Neutrophil (primary cell): Measurements from ENCODE around the gene SERPINA12.

Source experiments
- H3K27ac ChIP-seq: fragments of 200-600 bp; sonication (generic); 2 replicates; pipeline ENCODE4 v1.5.1; 2016; ENCODE audit warnings: mild to moderate bottlenecking, moderate library complexity
- H3K27me3 ChIP-seq: fragments of 200-600 bp; sonication (generic); 2 replicates; pipeline ENCODE4 v1.6.0; 2016; ENCODE audit warnings: mild to moderate bottlenecking
- H3K36me3 ChIP-seq: fragments of 200-600 bp; sonication (generic); 2 replicates; pipeline ENCODE4 v1.5.1; 2017
- H3K4me1 ChIP-seq, 2 experiments: fragments of 200-600 bp in 1 of 2; sonication (generic) in 1 of 2; 1 replicate in 1 of 2; 2 replicates in 1 of 2; pipeline versions ENCODE4 v1.5.1 to v1.6.1; 2013 to 2016; ENCODE audit warnings: low read depth in 1 of 2, low read length in 1 of 2, mild to moderate bottlenecking in 1 of 2, moderate library complexity in 1 of 2; ENCODE audit not compliant: control insufficient read depth in 1 of 2, insufficient read depth in 1 of 2
- H3K4me3 ChIP-seq, 2 experiments: fragments of 200-600 bp in 1 of 2; sonication (generic) in 1 of 2; 1 replicate in 1 of 2; 2 replicates in 1 of 2; pipeline ENCODE4 v1.5.1; 2013 to 2016; ENCODE audit warnings: low read depth in 1 of 2, low read length in 1 of 2, mild to moderate bottlenecking in 1 of 2, moderate library complexity in 1 of 2
- H3K9me3 ChIP-seq: fragments of 200-600 bp; sonication (generic); 2 replicates; pipeline ENCODE4 v1.5.1; 2016
- TF ChIP-seq, protein P1 (sequence below): fragments of 200-600 bp; sonication (generic); IDR thresholded peaks from 2 replicates; pipeline ENCODE4 v1.5.1; 2016; ENCODE audit warnings: antibody characterized with exemption

Gene SERPINA12

DNA sequence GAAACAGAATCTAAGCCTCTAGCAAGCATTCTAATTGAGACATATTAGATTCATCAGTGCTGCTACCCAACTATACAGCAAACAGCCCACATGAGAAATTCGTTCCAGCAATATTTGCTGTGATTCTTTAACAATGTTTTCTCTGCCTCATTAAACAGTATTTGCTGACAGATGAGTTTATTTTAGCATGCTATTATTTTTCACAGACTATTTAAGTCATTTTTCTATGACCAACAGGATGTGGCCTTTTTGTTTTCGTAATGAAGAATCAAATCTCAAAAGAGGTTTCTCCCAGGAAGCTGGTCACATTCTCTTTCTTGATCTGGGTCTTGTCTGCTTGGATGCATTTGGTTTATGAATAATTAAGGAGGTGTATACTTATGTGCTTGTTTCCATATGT, 23.2 kb upstream of the SERPINA12 start:
- no peaks in the 10 kb centered on the region for H3K9me3 ChIP-seq
- TF ChIP-seq, protein P1, sequence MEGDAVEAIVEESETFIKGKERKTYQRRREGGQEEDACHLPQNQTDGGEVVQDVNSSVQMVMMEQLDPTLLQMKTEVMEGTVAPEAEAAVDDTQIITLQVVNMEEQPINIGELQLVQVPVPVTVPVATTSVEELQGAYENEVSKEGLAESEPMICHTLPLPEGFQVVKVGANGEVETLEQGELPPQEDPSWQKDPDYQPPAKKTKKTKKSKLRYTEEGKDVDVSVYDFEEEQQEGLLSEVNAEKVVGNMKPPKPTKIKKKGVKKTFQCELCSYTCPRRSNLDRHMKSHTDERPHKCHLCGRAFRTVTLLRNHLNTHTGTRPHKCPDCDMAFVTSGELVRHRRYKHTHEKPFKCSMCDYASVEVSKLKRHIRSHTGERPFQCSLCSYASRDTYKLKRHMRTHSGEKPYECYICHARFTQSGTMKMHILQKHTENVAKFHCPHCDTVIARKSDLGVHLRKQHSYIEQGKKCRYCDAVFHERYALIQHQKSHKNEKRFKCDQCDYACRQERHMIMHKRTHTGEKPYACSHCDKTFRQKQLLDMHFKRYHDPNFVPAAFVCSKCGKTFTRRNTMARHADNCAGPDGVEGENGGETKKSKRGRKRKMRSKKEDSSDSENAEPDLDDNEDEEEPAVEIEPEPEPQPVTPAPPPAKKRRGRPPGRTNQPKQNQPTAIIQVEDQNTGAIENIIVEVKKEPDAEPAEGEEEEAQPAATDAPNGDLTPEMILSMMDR: no peak

DNA sequence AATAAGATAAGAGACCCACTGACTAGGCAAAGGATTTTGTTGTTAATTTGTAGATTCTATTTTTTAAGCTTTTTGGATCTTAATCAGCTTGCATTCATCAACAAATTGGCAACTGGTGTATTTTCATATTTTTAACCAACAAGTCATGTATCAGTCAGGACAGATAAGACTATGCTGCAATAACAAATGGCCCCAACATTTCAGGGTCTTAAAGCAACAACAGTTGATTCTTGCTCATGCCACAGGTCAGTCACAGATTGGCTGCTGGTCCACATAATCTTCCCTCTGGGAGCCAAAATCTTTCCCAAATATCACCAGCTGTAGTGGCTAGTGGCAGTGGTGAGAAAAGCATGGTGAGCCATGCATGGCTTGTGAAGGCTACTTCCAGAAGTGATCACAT, 21.9 kb upstream of the SERPINA12 start:
- H3K27ac ChIP-seq: no peak overlapping the region
- no peaks in the 10 kb centered on the region for H3K27me3 ChIP-seq
- H3K9me3 ChIP-seq: no peaks in the 10 kb centered on the region
- TF ChIP-seq, protein P1: no peak
- H3K4me3 ChIP-seq: no peak overlapping the region
- no peaks in the 10 kb centered on the region for H3K36me3 ChIP-seq
- H3K4me1 ChIP-seq: no peaks in the 10 kb centered on the region

More for the DNA sequence above, 23.2 kb upstream of the SERPINA12 start:
- Histone ChIP-seq H3K4me3 (no peak overlapping the region), H3K27ac (no peak overlapping the region), H3K36me3 (no peaks in the 10 kb centered on the region), H3K4me1 (no peaks in the 10 kb centered on the region), H3K27me3 (no peaks in the 10 kb centered on the region)

DNA sequence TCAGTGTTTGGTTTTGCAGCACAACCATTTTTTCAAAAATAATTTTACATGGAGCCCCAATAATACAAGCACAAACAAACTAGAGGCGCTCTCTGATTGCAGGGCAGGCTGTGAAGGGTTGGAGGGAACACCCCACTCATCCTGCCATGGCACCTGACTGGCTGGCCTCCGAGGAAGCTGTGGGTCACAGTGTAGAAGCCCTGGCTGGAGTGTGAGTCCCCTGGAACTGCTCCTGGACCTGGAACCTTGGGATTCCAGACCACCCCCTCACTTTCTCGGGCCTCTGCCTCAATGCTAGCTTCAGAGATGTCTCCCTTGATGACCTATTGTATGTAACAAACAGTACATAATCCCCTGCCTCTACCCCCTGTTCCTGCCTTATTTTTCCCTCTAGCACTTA, 14.8 kb upstream of the SERPINA12 start:
- Histone ChIP-seq H3K27me3 (no peaks in the 10 kb centered on the region), H3K27ac (no peak overlapping the region), H3K9me3 (no peaks in the 10 kb centered on the region), H3K36me3 (no peaks in the 10 kb centered on the region), H3K4me3 (no peak overlapping the region), H3K4me1 (no peaks in the 10 kb centered on the region)
- TF ChIP-seq, protein P1: no peak

DNA sequence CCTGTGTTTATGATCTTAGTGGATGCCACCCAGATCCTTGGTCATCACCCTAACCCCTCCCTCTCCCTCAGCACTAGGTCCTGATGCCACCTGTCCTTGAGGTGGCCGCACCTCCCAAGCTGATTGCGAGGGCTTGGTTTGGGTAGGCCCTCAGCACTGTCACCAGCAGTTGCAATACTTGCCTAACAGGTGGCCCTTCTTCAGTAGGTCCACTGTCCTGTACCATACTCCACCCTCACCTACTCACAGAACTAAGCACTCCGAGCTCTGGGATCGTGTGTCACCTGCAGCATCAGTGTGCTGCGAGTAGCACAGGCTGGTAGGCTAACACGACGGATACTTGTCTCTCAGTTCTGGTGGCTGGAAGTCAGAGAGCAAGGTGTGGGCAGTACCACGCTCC, 14.0 kb upstream of the SERPINA12 start:
- Histone ChIP-seq H3K27ac (no peak overlapping the region), H3K27me3 (no peaks in the 10 kb centered on the region), H3K9me3 (no peaks in the 10 kb centered on the region), H3K4me1 (no peaks in the 10 kb centered on the region), H3K36me3 (no peaks in the 10 kb centered on the region), H3K4me3 (no peak overlapping the region)
- TF ChIP-seq, protein P1: no peak

DNA sequence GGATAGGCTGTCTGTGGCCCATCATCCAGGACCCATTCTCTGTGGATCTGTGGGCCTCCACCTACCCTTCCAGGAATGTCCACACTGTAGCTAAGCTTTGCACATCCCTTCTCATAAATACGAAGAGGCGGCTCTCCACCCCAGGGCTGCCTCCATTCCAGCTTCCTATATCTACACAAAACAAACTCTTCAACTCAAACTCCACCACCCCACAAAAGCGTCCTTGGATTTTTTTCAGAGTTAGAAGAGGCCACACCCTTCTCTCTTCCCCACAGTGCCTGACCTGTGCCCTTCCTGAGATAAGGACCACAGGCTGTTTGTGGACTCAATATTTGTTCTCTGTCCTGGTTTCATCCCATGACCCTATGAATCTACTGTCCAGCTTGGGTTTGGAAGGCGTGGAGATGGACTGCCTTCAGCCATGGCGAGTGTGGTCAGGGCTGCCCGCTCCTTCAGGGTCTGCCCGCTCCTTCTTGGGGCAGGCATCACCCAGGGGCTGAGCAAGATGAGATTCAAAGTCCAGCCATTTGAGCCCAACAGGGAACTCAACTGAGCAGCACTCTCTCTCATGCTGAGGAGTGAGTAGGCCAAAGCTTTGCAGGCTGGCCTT, 13.0 kb upstream of the SERPINA12 start:
- Histone ChIP-seq H3K27ac (no peak overlapping the region), H3K27me3 (no peaks in the 10 kb centered on the region), H3K4me3 (no peak overlapping the region), H3K4me1 (no peaks in the 10 kb centered on the region), H3K9me3 (no peaks in the 10 kb centered on the region), H3K36me3 (no peaks in the 10 kb centered on the region)
- TF ChIP-seq, protein P1: no peak
